ENCODE results near the gene MED12. TPM values are rescaled to one million over a fixed set of nuclear protein-coding genes. Genes with fewer than 3 reads are reported as not detected.

Gene MED12
- polyA plus RNA-seq, 3 donors: 2.4 to 17.8 (median 5.0) TPM

- intact Hi-C loops (cut with micrococcal nuclease): loop anchor here (5.0 to 10.0 kb wide), 2 partner anchors 81 to 203 kb away; partner anchors contain the start of gene FOXO4 (in 1 of the 2)
- no peaks in the 10 kb centered on the region for H3K27me3 ChIP-seq (ENCODE audit: control insufficient read depth in 2 of 2, insufficient read depth in 2 of 2, low read length in 2 of 2)
- DNase-seq: no peak
- Mint-ChIP-seq H3K27me3 (ENCODE audit: low read depth in 3 of 3) (peaks cover 0 to 5% (median 1%) of the 10 kb centered on the region in 3 donors), H3K4me3 (no peak overlapping the region), H3K27ac (no peak overlapping the region), H3K9me3 (no peaks in the 10 kb centered on the region), H3K36me3 (peaks cover 24 to 32% of the 10 kb centered on the region in 2 donors), H3K4me1 (peaks cover 40% of the 10 kb centered on the region)
- no peak overlapping the region for H3K4me3 ChIP-seq (replicated peaks in 1 of 3; ENCODE audit: low read depth in 2 of 3, low read length in 3 of 3)
- TF ChIP-seq CTCF (IDR thresholded peaks at IDR 0.05): no peak
- peaks cover 18 to 20% of the 10 kb centered on the region in 2 donors for H3K4me1 ChIP-seq (ENCODE audit: control insufficient read depth in 1 of 2, insufficient read depth in 2 of 2, low read length in 2 of 2)
- no peak overlapping the region for H3K27ac ChIP-seq (ENCODE audit: low read depth in 1 of 2, low read length in 2 of 2)
- H3K9me3 ChIP-seq (replicated peaks in 1 of 2; ENCODE audit: control insufficient read depth in 1 of 2, insufficient read depth in 1 of 2, low read length in 2 of 2): no peaks in the 10 kb centered on the region
- no CpG with 5 or more reads among the region's 5 CpGs for WGBS (ENCODE audit: insufficient coverage)
- no peak overlapping the region for H2AFZ ChIP-seq (ENCODE audit: insufficient read depth, low read depth, low read length, poor library complexity, severe bottlenecking)
- H4K20me1 ChIP-seq (ENCODE audit: insufficient read depth, low read length): no peaks in the 10 kb centered on the region
- peaks cover 3% of the 10 kb centered on the region for H3K79me2 ChIP-seq (ENCODE audit: insufficient read depth, low read length)
- H3K4me2 ChIP-seq (replicated peaks; ENCODE audit: extremely low read depth, low read length, poor library complexity, severe bottlenecking): no peak overlapping the region
- no peak overlapping the region for H3K9ac ChIP-seq (ENCODE audit: insufficient read depth, low read length, poor library complexity, severe bottlenecking)
- H3K36me3 ChIP-seq (replicated peaks in 1 of 2; ENCODE audit: control insufficient read depth in 1 of 2, insufficient read depth in 2 of 2, low read length in 2 of 2): peaks cover 8 to 21% of the 10 kb centered on the region in 2 donors
Measured at GRCh38 chrX:71175531-71175930, 57.1 kb downstream of the MED12 start.

- Histone ChIP-seq H2AFZ (ENCODE audit: insufficient read depth, low read depth, low read length, poor library complexity, severe bottlenecking) (no peak overlapping the region), H3K36me3 (replicated peaks in 1 of 2; ENCODE audit: control insufficient read depth in 1 of 2, insufficient read depth in 2 of 2, low read length in 2 of 2) (peaks cover 8 to 21% of the 10 kb centered on the region in 2 donors), H3K9me3 (replicated peaks in 1 of 2; ENCODE audit: control insufficient read depth in 1 of 2, insufficient read depth in 1 of 2, low read length in 2 of 2) (no peaks in the 10 kb centered on the region), H3K4me3 (replicated peaks in 1 of 3; ENCODE audit: low read depth in 2 of 3, low read length in 3 of 3) (no peak overlapping the region), H3K27me3 (ENCODE audit: control insufficient read depth in 2 of 2, insufficient read depth in 2 of 2, low read length in 2 of 2) (no peaks in the 10 kb centered on the region), H3K4me1 (ENCODE audit: control insufficient read depth in 1 of 2, insufficient read depth in 2 of 2, low read length in 2 of 2) (peaks cover 5 to 10% of the 10 kb centered on the region in 2 donors), H4K20me1 (ENCODE audit: insufficient read depth, low read length) (no peaks in the 10 kb centered on the region), H3K79me2 (ENCODE audit: insufficient read depth, low read length) (no peaks in the 10 kb centered on the region), H3K27ac (ENCODE audit: low read depth in 1 of 2, low read length in 2 of 2) (no peak overlapping the region), H3K9ac (ENCODE audit: insufficient read depth, low read length, poor library complexity, severe bottlenecking) (no peak overlapping the region), H3K4me2 (replicated peaks; ENCODE audit: extremely low read depth, low read length, poor library complexity, severe bottlenecking) (no peak overlapping the region)
- Mint-ChIP-seq H3K27ac (peak overlapping the region in 1 of 7 donors; percentile 37), H3K9me3 (peaks cover 0 to 2% (median 0%) of the 10 kb centered on the region in 7 donors), H3K36me3 (peaks cover 24 to 32% of the 10 kb centered on the region in 2 donors), H3K4me3 (no peak overlapping the region), H3K27me3 (ENCODE audit: low read depth in 3 of 3) (peaks cover 0 to 6% (median 2%) of the 10 kb centered on the region in 3 donors), H3K4me1 (peaks cover 26% of the 10 kb centered on the region)
- no peak for DNase-seq
- intact Hi-C loops (cut with micrococcal nuclease): loop anchor here (5.0 to 10.0 kb wide), 2 partner anchors 83 to 205 kb away; partner anchors contain the start of gene FOXO4 (in 1 of the 2)
- WGBS (ENCODE audit: insufficient coverage): no CpG with 5 or more reads among the region's 3 CpGs
- TF ChIP-seq CTCF (IDR thresholded peaks at IDR 0.05): no peak
Measured at GRCh38 chrX:71177327-71177726, 58.9 kb downstream of the MED12 start.
